EH (cell line): ENCODE measurements around the gene FGFR2.

ENCODE experiments used
- DNase-seq: peaks from one replicate; pipeline ENCODE4 v3.0.0-alpha.2; 2015; ENCODE audit warnings: low read depth

Gene FGFR2

DNA sequence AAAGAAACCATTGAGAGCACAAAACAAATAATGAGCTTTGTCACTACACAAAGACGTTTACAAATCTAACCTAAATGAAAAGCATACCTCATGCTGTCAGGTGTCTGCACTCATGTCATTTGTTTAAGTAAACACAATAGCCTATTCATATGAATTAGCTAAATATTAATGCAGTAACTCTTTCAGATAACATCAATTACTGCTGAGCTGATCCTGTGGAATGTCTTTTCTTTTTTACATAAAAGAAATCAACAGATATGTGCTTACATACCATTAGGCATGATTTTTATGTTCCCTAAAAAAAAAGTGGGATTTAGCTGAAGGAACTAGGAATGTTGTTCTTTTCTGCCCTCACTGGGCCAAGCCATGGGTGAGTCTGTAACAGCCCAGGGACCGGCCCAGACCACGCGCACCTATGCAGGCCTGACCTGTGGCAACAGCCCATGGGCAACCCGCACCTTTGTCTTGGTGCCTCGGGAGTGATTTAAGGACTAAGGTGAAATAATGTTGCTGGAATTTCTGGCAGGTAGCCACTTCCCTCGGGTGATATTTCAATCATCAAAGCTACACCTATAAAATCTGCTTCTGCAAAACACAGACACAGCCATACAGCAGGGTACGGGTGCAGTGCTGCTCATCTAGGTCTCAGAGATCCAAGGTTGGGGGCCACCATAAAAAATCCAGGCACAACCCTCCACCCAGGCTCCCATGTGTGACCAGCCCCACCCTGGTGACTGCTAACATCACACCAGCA is 44.6 kb downstream of the FGFR2 start:
- no peak for DNase-seq

DNA sequence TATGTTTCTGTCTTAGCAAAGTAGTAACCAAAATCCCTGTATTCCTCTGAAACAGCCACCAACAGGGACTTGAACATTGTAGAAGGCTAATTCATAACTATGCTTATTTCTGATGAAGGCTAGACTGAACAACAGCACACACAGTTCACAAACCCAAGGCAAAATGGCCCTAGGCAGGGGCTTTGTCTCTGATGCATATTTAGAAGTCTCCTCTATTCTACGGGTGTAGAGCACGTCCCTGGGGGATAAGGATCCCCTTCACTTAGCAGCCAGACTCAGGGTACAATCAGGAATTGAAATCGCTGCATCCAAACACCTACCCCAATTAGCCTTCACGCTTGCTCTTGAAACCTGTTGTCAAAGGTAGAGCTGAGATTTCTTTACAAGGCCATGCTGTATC is 45.5 kb downstream of the FGFR2 start:
- no peak for DNase-seq

DNA sequence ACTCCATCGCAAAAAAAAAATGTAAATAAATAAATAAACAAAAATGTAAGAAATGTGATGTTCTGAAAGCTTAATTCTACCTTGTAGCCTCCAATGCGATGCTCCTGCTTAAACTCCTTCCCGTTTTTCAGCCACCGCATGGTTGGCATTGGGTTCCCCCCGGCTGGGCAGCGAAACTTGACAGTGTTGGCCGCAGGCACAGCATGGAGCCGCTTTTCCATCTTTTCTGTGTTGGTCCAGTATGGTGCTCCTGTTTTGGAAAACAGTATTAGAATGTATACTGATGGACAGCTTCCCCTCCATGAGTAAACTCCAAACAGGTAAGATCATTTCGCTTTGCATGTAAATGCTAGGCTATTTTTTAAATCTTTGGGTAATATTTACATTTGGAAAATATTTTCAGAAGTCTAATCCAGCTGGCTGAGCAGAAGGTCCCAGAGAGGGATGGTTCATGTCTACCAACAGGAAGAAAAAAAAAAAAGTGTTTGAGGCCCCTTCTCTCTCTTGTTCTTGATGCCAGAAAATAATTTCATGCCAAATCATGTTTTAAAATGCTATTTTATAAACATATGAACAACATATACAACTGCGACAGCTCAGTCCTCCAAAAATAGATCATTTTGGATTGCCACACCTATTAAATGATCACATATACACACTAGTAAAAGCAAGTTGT is 46.9 kb downstream of the FGFR2 start:
- DNase-seq = no peak

DNA sequence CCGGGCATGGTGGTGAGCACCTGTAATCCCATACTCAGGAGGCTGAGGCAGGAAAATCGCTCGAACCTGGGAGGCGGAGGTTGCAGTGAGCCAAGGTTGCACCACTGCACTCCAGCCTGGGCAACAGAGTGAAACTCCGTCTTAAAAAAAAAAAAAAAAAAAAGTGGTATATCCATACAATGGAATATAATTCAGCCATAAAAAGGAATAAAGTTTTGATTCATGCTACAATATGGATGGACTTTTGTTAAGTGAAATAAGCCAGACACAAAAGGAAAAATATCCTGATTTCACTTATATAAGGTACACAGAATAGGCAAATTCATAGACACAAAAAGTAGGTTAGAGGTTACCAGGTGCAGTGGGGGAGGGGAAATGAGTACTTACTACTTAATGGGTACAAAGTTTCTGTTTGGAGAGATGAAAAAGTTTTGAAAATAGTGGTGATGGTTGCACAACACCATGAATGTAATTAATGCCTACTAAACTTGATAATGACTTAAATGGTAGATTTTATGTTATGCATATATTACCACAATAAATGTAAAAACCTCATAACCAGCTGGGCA is 53.9 kb downstream of the FGFR2 start:
- DNase-seq = no peak

DNA sequence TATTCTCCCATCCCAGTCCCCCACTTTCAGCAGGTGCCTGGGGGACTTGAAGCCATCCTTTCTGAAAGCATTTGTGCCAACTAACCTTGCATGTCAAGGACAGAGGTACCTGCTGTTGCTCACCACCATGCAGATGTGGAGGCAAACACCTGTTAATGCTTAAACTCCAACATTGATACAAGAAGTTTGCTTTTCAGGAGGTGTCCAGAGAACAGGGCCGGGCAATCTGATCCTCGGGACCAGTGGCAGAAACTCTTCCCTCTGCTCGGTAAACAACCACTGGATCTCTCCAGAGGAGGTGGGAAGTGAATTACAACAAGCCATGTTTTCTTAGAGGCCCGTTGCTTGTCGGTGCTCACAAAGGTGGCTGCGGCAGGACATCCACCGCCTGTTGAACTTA is 54.7 kb downstream of the FGFR2 start:
- no peak for DNase-seq

DNA sequence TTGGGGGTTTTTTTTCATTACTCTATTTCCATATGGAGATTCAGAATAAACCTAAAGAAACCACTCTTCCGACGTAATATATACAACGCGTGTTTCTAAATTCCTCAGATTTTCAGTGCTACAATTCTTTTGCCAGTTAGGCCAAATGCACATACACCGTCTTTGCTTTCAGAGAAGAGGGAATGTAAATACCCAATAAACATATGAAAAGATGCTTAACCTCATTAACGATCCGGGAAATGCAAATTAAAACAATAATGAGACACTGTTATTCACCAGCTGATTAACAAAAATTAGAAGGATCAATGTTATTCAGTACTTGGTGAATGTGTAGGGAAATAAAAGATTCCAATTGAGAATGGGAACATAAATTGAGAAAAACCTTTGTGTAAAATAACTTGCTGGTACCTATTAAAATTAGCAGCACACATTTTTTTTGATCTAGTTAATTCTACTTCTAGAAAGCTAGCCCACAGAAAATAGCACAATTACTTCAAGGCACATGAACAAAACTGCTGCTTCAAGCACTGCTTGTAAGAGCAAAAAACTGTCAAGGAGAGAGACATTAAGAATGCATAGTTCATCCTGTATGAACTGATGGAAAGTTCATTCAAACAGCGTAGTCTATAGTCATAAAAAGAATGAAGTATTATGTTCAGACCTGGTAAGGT is 56.7 kb downstream of the FGFR2 start:
- DNase-seq = no peak

DNA sequence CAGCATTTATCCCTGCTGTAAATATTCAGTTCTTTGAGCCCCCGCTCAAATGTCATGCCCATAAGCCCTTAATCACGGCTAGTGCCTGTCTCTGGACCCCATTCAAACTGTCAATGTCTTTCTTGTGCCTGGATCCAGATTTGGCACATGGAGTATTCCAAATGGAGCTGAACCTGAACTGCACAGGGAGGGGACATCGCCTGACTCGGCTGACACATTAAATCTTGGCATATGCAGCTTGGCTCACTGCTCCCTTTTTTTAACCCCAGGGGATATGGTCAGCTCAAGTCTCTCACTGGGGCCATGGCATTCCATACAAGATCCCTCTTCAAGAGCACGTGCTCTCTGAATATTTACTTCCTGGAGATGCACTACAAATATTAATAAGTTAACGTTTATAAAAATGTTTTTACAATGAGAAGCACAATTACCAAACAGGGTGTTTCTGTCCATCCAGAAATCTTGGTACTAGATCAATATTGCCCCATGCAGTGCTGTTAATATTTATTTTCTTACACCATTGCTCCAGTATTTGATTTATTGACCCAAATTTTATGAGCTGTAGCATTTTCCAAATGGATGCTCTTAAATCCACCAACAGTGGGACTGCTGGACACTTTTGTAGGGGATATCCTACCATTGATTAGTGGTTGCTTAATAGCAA is 57.4 kb downstream of the FGFR2 start:
- DNase-seq = no peak

DNA sequence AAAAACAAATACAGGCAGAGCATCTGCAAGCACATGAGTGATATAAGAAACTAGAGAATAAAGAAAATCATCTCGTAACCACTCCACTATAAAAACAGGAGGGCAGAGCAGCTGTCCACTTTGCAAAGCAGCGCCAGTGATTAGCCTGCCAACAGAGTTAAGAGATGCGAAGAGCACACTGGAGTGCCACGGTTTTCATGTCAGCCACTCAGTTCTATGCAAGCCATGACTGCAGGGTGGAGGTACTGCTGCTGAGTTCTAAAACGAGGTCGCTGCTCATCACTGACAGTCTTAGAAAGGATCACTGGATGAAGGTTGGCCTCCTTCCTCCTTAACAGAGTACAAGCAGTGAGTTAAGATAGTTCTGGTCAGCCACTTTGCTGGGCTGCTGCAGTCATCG is 58.5 kb downstream of the FGFR2 start:
- DNase-seq = no peak

DNA sequence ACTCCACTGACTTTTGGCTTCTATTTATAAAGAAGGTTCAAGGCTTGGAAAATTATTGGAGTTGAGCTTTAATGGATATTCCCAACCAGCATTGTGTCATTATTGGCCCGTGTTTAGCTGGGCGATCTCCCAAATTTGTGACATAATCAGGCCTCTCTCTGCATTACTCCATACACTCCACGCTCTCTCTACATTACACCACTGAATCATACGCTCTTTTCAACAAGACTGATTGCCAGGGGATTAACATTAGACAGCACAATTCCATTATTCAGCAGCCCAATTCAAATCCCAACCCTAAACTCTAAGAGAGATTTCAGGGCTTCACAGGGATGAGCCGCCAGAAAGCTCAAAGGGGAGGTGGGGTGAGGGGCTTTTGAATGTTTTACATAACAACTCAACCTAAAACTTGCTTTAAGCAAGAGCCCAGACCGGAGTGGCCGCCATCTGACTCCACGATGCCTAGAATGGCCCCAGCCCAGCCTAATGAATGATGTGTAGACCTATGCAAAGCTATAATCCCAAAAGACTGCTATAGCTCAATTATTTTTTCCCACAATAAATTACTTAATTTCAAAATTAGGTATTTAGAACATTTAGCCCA is 61.8 kb downstream of the FGFR2 start:
- no peak for DNase-seq

DNA sequence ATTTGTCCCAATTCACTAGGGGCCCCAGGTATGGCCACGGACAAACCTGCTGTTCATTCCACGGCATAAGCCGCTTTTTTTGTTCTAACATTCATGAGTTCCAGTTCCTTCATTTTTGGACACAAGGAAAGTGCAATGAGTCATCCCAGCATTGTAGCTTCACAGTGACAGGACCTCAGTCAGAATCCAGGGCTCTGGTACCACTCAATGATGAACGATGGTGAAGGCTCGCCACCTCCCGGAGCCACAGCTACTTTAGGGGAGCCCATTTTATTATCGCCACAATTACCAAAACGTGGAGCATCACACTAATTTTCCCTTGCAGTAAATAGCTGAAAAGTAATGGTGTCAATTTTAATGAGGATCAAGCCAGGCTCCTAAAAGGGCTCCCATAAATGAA is 62.9 kb downstream of the FGFR2 start:
- DNase-seq = no peak

DNA sequence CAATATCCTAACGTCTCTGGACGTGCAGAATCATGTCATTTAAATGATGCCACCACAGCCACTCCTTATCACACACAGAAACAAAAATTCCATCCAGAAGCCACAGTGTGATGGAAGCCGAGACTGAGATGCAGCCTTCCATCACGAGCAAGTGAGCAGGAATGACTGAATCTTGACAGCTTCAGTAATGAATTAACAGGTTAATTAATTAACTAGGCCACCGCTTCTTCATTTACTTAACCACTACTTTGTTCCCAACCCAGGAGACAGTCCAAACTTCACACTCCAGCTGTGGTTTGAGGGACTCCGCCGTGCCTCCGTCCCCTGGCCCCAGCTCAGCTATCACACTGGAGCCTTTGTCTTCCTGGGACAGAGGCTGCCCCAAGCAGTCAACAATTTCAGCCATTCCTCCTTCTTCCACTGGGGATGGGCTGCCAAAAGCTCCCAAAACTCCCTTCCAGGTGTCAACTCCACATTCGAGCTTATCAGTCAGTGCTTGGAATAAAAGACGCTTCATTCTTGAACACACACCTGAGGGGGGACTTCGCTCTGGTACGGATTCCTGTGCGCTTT is 65.9 kb downstream of the FGFR2 start:
- DNase-seq = no peak

DNA sequence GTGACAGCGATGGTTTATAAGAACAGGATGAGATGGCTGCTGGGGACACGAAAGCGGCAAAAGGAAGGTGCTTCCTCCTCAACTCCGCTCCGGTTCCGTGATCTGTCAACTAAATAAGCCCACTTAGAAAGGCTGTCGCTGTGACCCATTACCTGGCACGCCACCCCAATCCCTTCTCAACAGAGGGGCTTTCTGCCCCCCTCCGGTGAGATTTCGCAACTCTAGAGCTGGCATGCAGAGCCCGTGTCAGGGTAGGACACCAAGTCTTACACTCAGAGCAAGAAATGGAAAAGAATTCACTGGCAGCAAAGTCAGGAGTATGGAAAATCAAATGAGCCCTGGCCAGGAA is 66.4 kb downstream of the FGFR2 start:
- DNase-seq = no peak

DNA sequence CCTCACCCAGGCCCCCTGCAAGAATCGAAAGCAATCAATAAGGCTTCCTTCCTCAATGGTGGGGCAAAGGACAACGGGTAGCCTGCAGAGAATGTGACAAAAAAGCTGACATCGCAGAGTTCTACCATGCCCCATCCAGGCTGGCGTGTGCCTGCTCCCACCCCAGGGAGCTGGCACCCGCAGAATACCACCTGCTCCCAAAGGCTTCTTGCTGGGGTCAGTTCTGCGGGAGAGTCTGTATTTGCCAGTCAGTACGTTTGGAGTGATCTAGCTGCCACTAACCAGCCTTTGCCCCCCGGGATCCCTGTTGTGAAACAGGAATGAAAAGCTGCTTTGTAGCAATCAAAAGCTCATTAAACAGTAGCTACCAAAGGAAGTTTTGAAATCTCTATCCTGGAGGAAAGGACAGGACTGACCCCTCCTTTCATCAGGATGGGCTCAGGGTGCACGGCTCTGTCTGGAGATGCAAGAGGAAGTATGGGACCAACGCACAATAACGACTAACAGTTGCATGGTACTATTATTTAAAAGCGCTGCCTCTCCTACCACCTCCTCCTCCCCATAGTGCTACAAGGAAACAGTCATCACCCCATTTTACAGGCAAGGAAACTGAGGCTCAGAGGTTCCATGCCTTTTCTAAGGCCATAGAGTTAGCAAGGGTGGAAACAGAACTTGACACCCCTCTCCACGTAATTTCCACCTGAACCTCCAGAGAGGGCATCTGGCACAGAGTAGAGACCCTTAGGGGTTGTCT is 67.0 kb downstream of the FGFR2 start:
- DNase-seq = no peak

DNA sequence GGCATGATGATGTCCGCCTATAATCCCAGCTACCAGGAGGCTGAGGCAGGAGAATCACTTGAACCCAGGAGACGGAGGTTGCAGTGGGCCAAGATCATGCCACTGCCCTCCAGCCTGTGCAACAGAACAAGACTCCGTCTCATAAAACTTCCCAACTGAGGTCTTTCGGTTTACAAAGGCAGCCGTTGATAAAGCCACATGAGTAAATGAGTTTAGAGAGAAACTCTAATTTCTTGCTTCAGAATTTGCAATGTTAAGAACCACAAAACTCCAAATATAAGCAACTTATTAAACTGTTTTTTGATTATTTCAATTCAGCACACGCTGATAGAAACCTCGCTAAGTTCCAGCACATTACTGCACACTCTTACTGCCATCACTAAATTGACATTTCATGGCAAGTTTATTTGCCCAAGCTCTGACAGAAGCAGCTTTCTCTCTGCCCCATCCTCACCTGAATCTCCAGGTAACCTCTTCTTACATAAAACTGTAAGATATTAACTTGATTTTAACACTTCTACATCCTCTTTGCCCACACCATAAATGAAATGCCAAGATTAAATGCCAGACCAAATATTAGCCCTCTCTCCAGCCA is 67.7 kb downstream of the FGFR2 start:
- DNase-seq = no peak

DNA sequence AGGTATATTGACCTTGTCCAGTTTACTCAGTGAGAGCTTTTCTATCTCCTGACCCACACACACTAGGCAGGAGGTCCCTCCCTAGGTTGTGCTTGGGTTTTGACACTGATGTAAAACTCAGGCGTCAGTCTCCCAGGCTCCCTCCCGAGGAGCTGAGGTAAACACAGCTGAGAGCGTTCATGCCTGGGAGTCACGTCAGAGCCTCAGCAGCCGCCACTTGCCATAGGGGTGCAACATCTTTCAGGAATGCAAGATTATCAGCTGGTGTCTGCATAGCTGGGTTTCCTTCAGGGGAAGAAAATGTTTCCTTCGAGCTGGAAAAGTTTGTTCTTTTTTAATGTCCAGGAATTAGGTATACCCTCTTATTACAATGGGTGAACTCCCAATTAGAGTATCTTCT is 70.6 kb downstream of the FGFR2 start:
- DNase-seq = peak; percentile 35

DNA sequence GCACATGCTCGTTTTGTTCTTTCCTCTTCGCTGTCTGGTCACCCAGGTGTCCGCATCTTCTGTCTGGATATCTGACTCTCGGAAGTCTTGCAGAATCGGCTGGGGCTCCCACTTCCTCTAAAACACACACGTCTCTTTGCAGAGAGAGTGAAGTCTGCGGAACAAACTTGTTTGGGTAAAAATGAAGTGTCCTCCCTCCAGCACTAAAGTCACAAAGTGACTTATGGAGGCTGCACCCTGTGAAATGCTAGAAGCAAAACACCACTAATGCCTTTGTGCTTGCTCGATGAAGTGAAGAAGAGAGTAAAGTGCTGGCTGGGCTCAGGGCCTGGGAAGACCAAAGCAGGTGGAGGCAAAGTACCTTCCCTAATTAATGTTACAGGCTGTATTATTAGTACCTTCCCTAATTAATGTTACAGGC is 71.4 kb downstream of the FGFR2 start:
- no peak for DNase-seq

DNA sequence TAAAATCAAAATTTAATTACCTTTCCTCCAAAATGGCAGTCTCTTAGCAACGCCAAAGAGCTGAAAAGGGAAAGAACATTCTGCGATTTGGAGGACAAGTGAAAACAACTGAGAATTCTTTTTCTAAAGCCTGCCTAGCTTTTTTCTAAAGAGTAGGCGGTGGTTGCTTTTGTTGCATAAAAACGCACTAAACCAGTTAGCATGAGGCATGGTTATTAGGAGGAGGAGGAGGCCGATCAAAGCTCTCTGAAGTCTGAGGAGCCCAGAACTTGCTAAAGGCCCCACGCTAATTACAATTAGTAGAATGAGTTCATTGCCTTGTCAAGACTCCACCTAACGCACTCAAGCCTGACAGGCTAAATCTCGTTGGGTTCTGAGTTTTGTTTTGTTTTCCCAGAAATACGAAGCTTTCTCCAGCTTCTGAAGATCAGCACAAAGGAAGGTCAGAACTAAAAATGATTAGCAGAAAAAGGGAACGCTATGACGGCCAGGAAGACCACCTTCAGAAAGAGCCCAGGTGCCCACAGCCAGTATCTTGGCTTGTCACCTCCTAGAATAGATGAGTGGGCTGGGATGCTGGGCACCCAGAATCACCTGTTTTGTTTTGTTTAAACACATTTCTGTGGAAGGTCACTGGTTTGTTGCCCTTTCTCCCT is 72.0 kb downstream of the FGFR2 start:
- no peak for DNase-seq

DNA sequence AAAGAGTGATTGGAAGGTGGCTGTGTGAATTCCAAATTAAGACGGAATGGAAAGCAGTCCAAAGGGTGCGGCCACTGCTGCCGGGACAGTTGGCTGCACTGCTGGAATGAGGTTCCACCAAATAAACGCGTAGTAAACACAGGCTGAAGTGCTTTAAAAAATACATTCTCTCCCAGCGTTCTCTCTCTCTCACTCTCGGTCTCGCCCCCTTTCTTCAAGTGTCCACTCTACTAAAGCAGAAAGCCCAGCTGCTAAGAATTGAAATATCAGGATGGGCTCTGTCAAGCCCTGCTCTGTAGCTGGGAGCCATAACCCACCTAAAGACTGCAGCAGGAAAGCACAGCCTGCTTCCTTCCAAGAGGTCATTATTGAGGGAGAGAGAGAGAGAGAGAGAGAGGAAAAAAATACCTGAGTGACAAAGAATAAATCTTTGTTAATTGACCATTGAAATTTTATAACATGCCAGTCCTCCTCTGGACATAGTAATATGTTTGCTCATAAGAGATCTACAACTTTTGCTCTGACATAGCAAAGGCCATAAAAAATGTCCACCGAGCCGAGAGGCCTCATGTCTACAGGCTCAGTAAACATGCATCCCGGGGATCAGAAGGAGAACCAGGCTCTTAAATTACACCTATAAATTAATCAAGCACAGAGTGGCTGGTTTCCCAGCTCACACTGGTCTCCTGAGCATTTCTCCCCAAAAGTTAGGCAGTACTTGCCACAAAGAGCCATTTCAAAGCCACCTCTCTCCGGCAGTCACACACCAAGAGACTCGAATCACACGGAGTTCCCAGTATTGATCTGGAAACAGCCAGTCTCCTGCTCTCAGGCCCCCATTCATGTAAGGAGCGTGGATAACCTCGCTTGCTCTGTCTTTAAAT is 72.8 kb downstream of the FGFR2 start:
- DNase-seq = no peak
